Measurements from ENCODE around the gene RALGAPB. TPM values are rescaled to one million over a fixed set of nuclear protein-coding genes. Genes with fewer than 3 reads are reported as not detected.

The RALGAPB gene
- total RNA-seq, 1 donor from 2014 or later, result 30.0 TPM

DNA sequence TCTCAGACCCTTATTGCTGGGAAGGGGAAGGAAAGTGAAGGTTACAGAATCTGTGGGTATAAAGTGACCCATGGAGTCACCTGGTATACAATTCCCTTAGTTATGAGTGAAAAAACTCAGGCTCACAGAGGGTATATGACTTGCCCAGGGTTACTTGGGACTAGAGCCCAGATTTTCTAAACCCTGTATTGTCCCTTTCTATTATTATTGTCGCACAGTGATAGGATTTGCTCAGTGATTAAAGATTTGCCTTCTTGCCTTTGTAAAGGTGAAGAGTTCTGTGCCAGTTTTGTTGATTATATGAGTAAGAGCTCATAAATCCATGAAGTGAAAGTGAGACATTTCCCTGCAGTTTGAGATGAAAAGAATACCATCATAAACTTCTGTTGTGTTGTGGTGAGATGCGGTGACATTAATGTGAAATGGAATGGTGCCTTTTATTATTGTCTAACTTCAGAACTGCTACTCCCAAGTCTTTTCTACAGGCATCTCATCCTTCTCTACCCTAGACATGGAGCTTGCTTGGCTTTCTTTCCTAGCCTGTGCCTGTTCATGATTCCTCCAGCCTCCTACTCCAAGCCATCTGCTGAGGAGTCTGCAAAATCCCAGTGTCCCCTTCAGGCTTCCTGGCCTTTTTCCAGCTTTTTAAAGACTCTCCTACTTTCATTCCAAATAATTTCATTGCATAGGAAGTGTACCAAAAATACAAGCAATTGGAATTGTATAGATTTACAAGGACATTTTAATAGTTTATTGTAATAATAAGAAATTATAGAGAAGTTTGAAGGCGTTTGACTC is 74.8 kb downstream of the RALGAPB start:
- intact Hi-C loops (cut with micrococcal nuclease), result no loop called here
- H3K27ac Mint-ChIP-seq, result no peak overlapping the region

DNA sequence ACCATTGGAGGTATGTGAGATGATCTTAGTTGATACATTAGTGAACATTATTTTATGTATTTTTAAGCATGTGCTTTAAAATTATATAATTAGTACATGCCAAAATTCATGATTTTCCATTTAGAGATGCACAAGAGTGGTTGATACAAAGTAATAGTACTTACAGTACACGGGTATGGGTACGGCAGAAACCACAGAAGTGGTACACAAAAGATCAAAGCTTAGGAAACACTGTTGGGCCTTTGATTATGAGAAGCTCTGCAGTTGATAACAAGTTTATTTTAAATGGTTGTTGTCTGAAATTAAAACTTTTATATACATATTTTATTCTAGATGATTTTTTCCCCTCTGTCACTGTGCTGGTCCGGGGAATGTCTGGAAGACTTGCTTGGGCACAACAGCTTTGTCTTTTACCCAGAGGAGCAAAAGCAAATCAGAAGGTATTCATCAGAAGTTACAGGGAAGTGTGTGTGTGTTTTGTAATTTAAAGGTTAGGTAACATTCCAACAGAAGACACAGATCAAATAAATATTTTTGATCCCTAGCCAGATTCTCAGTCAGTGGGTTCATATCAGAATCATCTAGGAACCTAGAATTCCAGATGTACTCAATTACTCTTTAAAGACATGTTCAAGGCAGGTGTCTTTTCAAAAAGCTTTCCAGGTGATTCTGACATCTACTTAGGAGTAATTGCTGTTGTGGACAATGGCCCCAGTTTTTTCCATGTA is 75.9 kb downstream of the RALGAPB start:
- Mint-ChIP-seq H3K36me3 (ENCODE audit: low read depth) (peaks cover 36% of the 10 kb centered on the region), H3K27ac (no peak overlapping the region), H3K4me3 (ENCODE audit: low read depth) (no peak overlapping the region), H3K27me3 (ENCODE audit: low read depth) (no peaks in the 10 kb centered on the region), H3K9me3 (no peaks in the 10 kb centered on the region), H3K4me1 (ENCODE audit: low read depth) (no peaks in the 10 kb centered on the region)
- DNase-seq (ENCODE audit: low spot score), result no peak
- intact Hi-C loops (cut with micrococcal nuclease), result no loop called here

More for the DNA sequence above, 74.8 kb downstream of the RALGAPB start:
- Mint-ChIP-seq H3K4me3 (ENCODE audit: low read depth) (no peak overlapping the region), H3K4me1 (ENCODE audit: low read depth) (no peaks in the 10 kb centered on the region), H3K36me3 (ENCODE audit: low read depth) (peaks cover 41% of the 10 kb centered on the region), H3K27me3 (ENCODE audit: low read depth) (no peaks in the 10 kb centered on the region), H3K9me3 (no peaks in the 10 kb centered on the region)
- no peak for DNase-seq (ENCODE audit: low spot score)

GRCh38 chr20:38550274-38550673 is 77.6 kb downstream of the RALGAPB start:
- H3K27me3 Mint-ChIP-seq (ENCODE audit: low read depth), result no peaks in the 10 kb centered on the region
- no peak overlapping the region for H3K4me3 Mint-ChIP-seq (ENCODE audit: low read depth)
- no peaks in the 10 kb centered on the region for H3K9me3 Mint-ChIP-seq
- DNase-seq (ENCODE audit: low spot score), result no peak
- peaks cover 40% of the 10 kb centered on the region for H3K36me3 Mint-ChIP-seq (ENCODE audit: low read depth)
- H3K4me1 Mint-ChIP-seq (ENCODE audit: low read depth), result no peaks in the 10 kb centered on the region
- intact Hi-C loops (cut with micrococcal nuclease), result no loop called here
- H3K27ac Mint-ChIP-seq, result no peak overlapping the region

GRCh38 chr20:38551056-38551626 is 78.5 kb downstream of the RALGAPB start:
- no peaks in the 10 kb centered on the region for H3K27me3 Mint-ChIP-seq (ENCODE audit: low read depth)
- no peaks in the 10 kb centered on the region for H3K9me3 Mint-ChIP-seq
- intact Hi-C loops (cut with micrococcal nuclease), result no loop called here
- peaks cover 34% of the 10 kb centered on the region for H3K36me3 Mint-ChIP-seq (ENCODE audit: low read depth)
- no peak for DNase-seq (ENCODE audit: low spot score)
- H3K4me3 Mint-ChIP-seq (ENCODE audit: low read depth), result no peak overlapping the region
- H3K27ac Mint-ChIP-seq, result no peak overlapping the region
- no peaks in the 10 kb centered on the region for H3K4me1 Mint-ChIP-seq (ENCODE audit: low read depth)

GRCh38 chr20:38554986-38555385 is 82.3 kb downstream of the RALGAPB start:
- Mint-ChIP-seq H3K36me3 (ENCODE audit: low read depth) (peaks cover 31% of the 10 kb centered on the region), H3K9me3 (no peaks in the 10 kb centered on the region), H3K27me3 (ENCODE audit: low read depth) (no peaks in the 10 kb centered on the region), H3K4me1 (ENCODE audit: low read depth) (no peaks in the 10 kb centered on the region), H3K27ac (no peak overlapping the region), H3K4me3 (ENCODE audit: low read depth) (no peak overlapping the region)
- DNase-seq (ENCODE audit: low spot score), result no peak
- intact Hi-C loops (cut with micrococcal nuclease), result no loop called here

- no peak for DNase-seq (ENCODE audit: low spot score)
- no peak overlapping the region for H3K27ac Mint-ChIP-seq
- H3K4me3 Mint-ChIP-seq (ENCODE audit: low read depth), result no peak overlapping the region
- H3K27me3 Mint-ChIP-seq (ENCODE audit: low read depth), result no peaks in the 10 kb centered on the region
- H3K9me3 Mint-ChIP-seq, result no peaks in the 10 kb centered on the region
- no peaks in the 10 kb centered on the region for H3K4me1 Mint-ChIP-seq (ENCODE audit: low read depth)
- intact Hi-C loops (cut with micrococcal nuclease), result no loop called here
- peaks cover 35% of the 10 kb centered on the region for H3K36me3 Mint-ChIP-seq (ENCODE audit: low read depth)
Measured at GRCh38 chr20:38555395-38555794, 82.8 kb downstream of the RALGAPB start.

DNA sequence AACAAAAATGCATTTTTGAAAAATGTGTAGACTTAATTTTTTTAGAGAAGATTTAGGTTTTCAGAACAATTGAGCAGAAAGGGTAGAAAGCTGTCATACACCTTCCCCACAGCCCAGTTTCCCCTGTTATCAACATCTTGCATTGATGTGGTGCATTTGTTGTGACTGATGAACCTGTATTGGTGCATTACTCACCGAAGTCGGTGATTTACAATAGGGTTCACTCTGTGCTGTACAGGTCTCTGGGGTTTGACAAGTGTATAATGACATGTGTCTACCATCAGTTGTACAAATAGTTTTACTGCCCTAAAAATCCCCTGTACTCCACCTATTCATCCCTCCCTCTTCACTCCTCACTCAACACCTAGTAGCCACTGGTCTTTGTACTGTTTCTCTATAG is 84.5 kb downstream of the RALGAPB start:
- H3K27ac Mint-ChIP-seq, result no peak overlapping the region
- H3K9me3 Mint-ChIP-seq, result no peaks in the 10 kb centered on the region
- H3K4me1 Mint-ChIP-seq (ENCODE audit: low read depth), result no peaks in the 10 kb centered on the region
- peaks cover 35% of the 10 kb centered on the region for H3K36me3 Mint-ChIP-seq (ENCODE audit: low read depth)
- intact Hi-C loops (cut with micrococcal nuclease), result no loop called here
- no peak overlapping the region for H3K4me3 Mint-ChIP-seq (ENCODE audit: low read depth)
- DNase-seq (ENCODE audit: low spot score), result no peak
- H3K27me3 Mint-ChIP-seq (ENCODE audit: low read depth), result no peaks in the 10 kb centered on the region

GRCh38 chr20:38558596-38559360 is 86.1 kb downstream of the RALGAPB start:
- Mint-ChIP-seq H3K9me3 (no peaks in the 10 kb centered on the region), H3K27ac (no peak overlapping the region), H3K4me1 (ENCODE audit: low read depth) (no peaks in the 10 kb centered on the region), H3K27me3 (ENCODE audit: low read depth) (no peaks in the 10 kb centered on the region), H3K4me3 (ENCODE audit: low read depth) (no peak overlapping the region), H3K36me3 (ENCODE audit: low read depth) (peaks cover 38% of the 10 kb centered on the region)
- no peak for DNase-seq (ENCODE audit: low spot score)
- intact Hi-C loops (cut with micrococcal nuclease), result no loop called here

GRCh38 chr20:38559764-38560163 is 87.1 kb downstream of the RALGAPB start:
- no peak overlapping the region for H3K27ac Mint-ChIP-seq
- H3K9me3 Mint-ChIP-seq, result no peaks in the 10 kb centered on the region
- H3K4me3 Mint-ChIP-seq (ENCODE audit: low read depth), result no peak overlapping the region
- intact Hi-C loops (cut with micrococcal nuclease), result no loop called here
- no peak for DNase-seq (ENCODE audit: low spot score)
- no peaks in the 10 kb centered on the region for H3K4me1 Mint-ChIP-seq (ENCODE audit: low read depth)
- H3K36me3 Mint-ChIP-seq (ENCODE audit: low read depth), result peaks cover 34% of the 10 kb centered on the region
- no peaks in the 10 kb centered on the region for H3K27me3 Mint-ChIP-seq (ENCODE audit: low read depth)

DNA sequence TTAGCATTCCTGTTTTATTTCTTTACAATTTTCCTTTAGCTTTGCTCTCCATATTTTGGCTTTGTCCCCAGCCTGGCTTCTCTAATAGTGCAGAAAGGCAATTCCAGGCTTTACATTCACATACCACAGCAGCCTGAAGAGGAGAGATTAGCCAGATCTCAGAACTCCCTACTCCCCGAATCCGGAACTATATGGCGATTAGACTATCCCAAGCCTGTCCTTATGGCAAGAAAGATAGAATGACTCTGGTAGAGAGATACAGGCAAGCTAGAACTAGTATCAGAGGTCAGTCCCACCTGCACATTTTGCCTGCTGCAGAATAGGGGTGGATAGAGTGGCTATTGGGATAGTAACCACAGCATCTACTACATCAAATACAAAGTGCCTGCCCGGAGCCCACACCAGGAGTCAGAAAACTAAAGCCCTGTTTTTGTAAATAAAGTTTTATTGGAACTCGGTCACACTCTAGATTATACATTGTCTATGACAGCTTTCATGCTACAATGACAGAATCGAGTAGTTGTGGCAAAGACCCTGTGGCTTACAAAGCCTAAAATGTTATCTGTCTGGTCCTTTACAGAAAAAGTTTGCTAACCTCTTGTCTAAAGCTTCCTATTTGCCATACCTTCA is 91.3 kb downstream of the RALGAPB start:
- Mint-ChIP-seq H3K4me3 (ENCODE audit: low read depth) (no peak overlapping the region), H3K27me3 (ENCODE audit: low read depth) (no peaks in the 10 kb centered on the region), H3K36me3 (ENCODE audit: low read depth) (peaks cover 40% of the 10 kb centered on the region), H3K4me1 (ENCODE audit: low read depth) (no peaks in the 10 kb centered on the region), H3K9me3 (no peaks in the 10 kb centered on the region), H3K27ac (no peak overlapping the region)
- intact Hi-C loops (cut with micrococcal nuclease), result no loop called here
- DNase-seq (ENCODE audit: low spot score), result no peak

DNA sequence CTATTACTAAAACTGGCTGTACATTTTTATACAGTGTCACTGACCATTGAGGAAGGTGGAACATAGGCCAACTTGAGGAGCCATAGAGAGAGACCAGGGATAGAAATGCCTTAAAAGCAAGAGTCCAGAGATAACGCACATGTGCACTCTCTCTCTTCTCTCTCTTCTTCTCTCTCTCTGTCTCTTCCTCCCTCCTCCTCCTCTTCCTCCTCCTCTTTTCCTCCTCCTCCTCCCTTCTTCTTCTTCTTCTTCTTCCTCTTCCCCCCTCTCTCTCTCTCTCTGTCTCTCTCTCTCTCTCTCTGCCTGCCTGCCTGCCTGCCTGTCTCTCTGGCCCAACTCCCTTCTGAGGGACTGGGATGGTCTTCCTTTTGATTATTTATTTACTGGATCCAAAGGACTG is 92.0 kb downstream of the RALGAPB start:
- no peak overlapping the region for H3K27ac Mint-ChIP-seq
- no peaks in the 10 kb centered on the region for H3K4me1 Mint-ChIP-seq (ENCODE audit: low read depth)
- no peak overlapping the region for H3K4me3 Mint-ChIP-seq (ENCODE audit: low read depth)
- intact Hi-C loops (cut with micrococcal nuclease), result no loop called here
- H3K9me3 Mint-ChIP-seq, result no peaks in the 10 kb centered on the region
- H3K27me3 Mint-ChIP-seq (ENCODE audit: low read depth), result no peaks in the 10 kb centered on the region
- no peak for DNase-seq (ENCODE audit: low spot score)
- peaks cover 38% of the 10 kb centered on the region for H3K36me3 Mint-ChIP-seq (ENCODE audit: low read depth)

DNA sequence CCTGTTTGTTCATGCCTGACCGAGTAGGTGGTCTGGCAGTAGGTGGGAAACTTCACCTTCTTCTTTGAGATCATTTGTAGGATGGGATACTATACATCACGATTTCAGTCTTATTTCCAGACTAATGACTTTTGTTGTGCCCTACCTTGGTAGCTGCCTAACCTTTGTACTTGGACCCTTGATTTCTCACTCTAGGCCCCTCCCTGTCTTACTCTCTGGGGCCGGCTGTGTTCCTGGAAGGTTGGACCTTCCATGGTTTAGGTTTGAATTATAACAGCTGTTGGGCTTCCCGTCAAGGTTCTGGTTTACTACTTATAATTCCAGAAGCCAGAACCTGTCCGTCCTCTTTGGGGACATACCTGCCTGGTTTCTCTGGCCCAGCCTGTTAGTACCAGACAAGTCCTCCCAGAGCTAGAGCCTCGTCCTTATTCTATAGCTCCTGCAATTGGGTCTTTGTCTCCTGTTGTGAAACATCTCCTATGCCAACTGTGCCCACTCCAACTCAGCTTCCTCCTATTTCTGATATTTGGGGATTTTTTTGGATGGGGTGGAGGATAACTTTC is 93.5 kb downstream of the RALGAPB start:
- no peak for DNase-seq (ENCODE audit: low spot score)
- H3K36me3 Mint-ChIP-seq (ENCODE audit: low read depth), result peaks cover 37% of the 10 kb centered on the region
- intact Hi-C loops (cut with micrococcal nuclease), result no loop called here
- H3K27me3 Mint-ChIP-seq (ENCODE audit: low read depth), result no peaks in the 10 kb centered on the region
- H3K4me3 Mint-ChIP-seq (ENCODE audit: low read depth), result no peak overlapping the region
- H3K4me1 Mint-ChIP-seq (ENCODE audit: low read depth), result no peaks in the 10 kb centered on the region
- H3K9me3 Mint-ChIP-seq, result no peaks in the 10 kb centered on the region
- H3K27ac Mint-ChIP-seq, result no peak overlapping the region
